ENCODE data around the gene FUT9. TPM values are rescaled to one million over a fixed set of nuclear protein-coding genes. Genes with fewer than 3 reads are reported as not detected.

The FUT9 gene
- polyA plus RNA-seq, 3 donors = not detected

GRCh38 chr6:95973976-95974375, 41.8 kb upstream of the FUT9 start:
- Histone ChIP-seq H3K27ac (ENCODE audit: low read depth in 1 of 2, low read length in 2 of 2) (no peak overlapping the region), H3K27me3 (ENCODE audit: control insufficient read depth in 2 of 2, insufficient read depth in 2 of 2, low read length in 2 of 2) (no peaks in the 10 kb centered on the region), H3K4me2 (replicated peaks; ENCODE audit: extremely low read depth, low read length, poor library complexity, severe bottlenecking) (no peak overlapping the region), H3K4me1 (ENCODE audit: control insufficient read depth in 1 of 2, insufficient read depth in 2 of 2, low read length in 2 of 2) (no peaks in the 10 kb centered on the region), H4K20me1 (ENCODE audit: insufficient read depth, low read length) (no peaks in the 10 kb centered on the region), H2AFZ (ENCODE audit: insufficient read depth, low read depth, low read length, poor library complexity, severe bottlenecking) (no peak overlapping the region), H3K9ac (ENCODE audit: insufficient read depth, low read length, poor library complexity, severe bottlenecking) (no peak overlapping the region), H3K9me3 (replicated peaks in 1 of 2; ENCODE audit: control insufficient read depth in 1 of 2, insufficient read depth in 1 of 2, low read length in 2 of 2) (no peaks in the 10 kb centered on the region), H3K36me3 (replicated peaks in 1 of 2; ENCODE audit: control insufficient read depth in 1 of 2, insufficient read depth in 2 of 2, low read length in 2 of 2) (no peaks in the 10 kb centered on the region), H3K4me3 (replicated peaks in 1 of 3; ENCODE audit: low read depth in 2 of 3, low read length in 3 of 3) (no peak overlapping the region), H3K79me2 (ENCODE audit: insufficient read depth, low read length) (no peaks in the 10 kb centered on the region)
- intact Hi-C loops (cut with micrococcal nuclease) = no loop called here
- Mint-ChIP-seq H3K27me3 (ENCODE audit: low read depth in 3 of 3) (peaks cover 0 to 1% (median 0%) of the 10 kb centered on the region in 3 donors), H3K4me1 (no peaks in the 10 kb centered on the region), H3K9me3 (peaks cover 0 to 7% (median 2%) of the 10 kb centered on the region in 7 donors), H3K36me3 (no peaks in the 10 kb centered on the region), H3K27ac (no peak overlapping the region), H3K4me3 (no peak overlapping the region)
- no peak for DNase-seq
- no peak for TF ChIP-seq CTCF (IDR thresholded peaks at IDR 0.05)
- WGBS (ENCODE audit: insufficient coverage) = no CpG with 5 or more reads among the region's 3 CpGs

- Mint-ChIP-seq H3K27ac (no peak overlapping the region), H3K4me3 (no peak overlapping the region), H3K27me3 (ENCODE audit: low read depth in 3 of 3) (peaks cover 0 to 1% (median 0%) of the 10 kb centered on the region in 3 donors), H3K4me1 (no peaks in the 10 kb centered on the region), H3K9me3 (peaks cover 0 to 6% (median 0%) of the 10 kb centered on the region in 7 donors), H3K36me3 (no peaks in the 10 kb centered on the region)
- H3K27me3 ChIP-seq (ENCODE audit: control insufficient read depth in 2 of 2, insufficient read depth in 2 of 2, low read length in 2 of 2) = no peaks in the 10 kb centered on the region
- no peak overlapping the region for H3K4me3 ChIP-seq (replicated peaks in 1 of 3; ENCODE audit: low read depth in 2 of 3, low read length in 3 of 3)
- intact Hi-C loops (cut with micrococcal nuclease) = no loop called here
- H3K4me2 ChIP-seq (replicated peaks; ENCODE audit: extremely low read depth, low read length, poor library complexity, severe bottlenecking) = no peak overlapping the region
- H3K36me3 ChIP-seq (replicated peaks in 1 of 2; ENCODE audit: control insufficient read depth in 1 of 2, insufficient read depth in 2 of 2, low read length in 2 of 2) = no peaks in the 10 kb centered on the region
- H3K27ac ChIP-seq (ENCODE audit: low read depth in 1 of 2, low read length in 2 of 2) = no peak overlapping the region
- H3K4me1 ChIP-seq (ENCODE audit: control insufficient read depth in 1 of 2, insufficient read depth in 2 of 2, low read length in 2 of 2) = no peaks in the 10 kb centered on the region
- no peak for TF ChIP-seq CTCF (IDR thresholded peaks at IDR 0.05)
- no CpG with 5 or more reads among the region's 2 CpGs for WGBS (ENCODE audit: insufficient coverage)
- no peak for DNase-seq
- H4K20me1 ChIP-seq (ENCODE audit: insufficient read depth, low read length) = no peaks in the 10 kb centered on the region
- no peaks in the 10 kb centered on the region for H3K9me3 ChIP-seq (replicated peaks in 1 of 2; ENCODE audit: control insufficient read depth in 1 of 2, insufficient read depth in 1 of 2, low read length in 2 of 2)
- no peak overlapping the region for H2AFZ ChIP-seq (ENCODE audit: insufficient read depth, low read depth, low read length, poor library complexity, severe bottlenecking)
- no peak overlapping the region for H3K9ac ChIP-seq (ENCODE audit: insufficient read depth, low read length, poor library complexity, severe bottlenecking)
- H3K79me2 ChIP-seq (ENCODE audit: insufficient read depth, low read length) = no peaks in the 10 kb centered on the region
Measured at GRCh38 chr6:95978230-95978629, 37.5 kb upstream of the FUT9 start.

Data from CD14-positive monocyte (primary cell).